Chondrocyte (in vitro differentiated cells): ENCODE measurements around the gene MEPE. TPM values are rescaled to one million over a fixed set of nuclear protein-coding genes. Genes with fewer than 3 reads are reported as not detected.

Source experiments
- DNase-seq: peaks from one replicate; pipeline ENCODE4 v3.0.0; 2021; ENCODE audit warnings: mixed read lengths, low spot score
- H3K27ac Mint-ChIP-seq: one replicate; pipeline ENCODE4 v1.8.0; 2021; ENCODE audit warnings: mild to moderate bottlenecking, moderate library complexity, mixed read lengths; ENCODE audit not compliant: unreplicated experiment
- H3K27me3 Mint-ChIP-seq: 2 replicates; pipeline ENCODE4 v1.8.0; 2021; ENCODE audit warnings: low read depth, mixed read lengths
- H3K36me3 Mint-ChIP-seq: 2 replicates; pipeline ENCODE4 v1.8.0; 2021; ENCODE audit warnings: low read depth, mixed read lengths
- H3K4me1 Mint-ChIP-seq: 2 replicates; pipeline ENCODE4 v1.8.0; 2021; ENCODE audit warnings: low read depth, mild to moderate bottlenecking, mixed read lengths
- H3K4me3 Mint-ChIP-seq: one replicate; pipeline ENCODE4 v1.8.0; 2021; ENCODE audit warnings: mild to moderate bottlenecking, moderate library complexity, mixed read lengths; ENCODE audit not compliant: unreplicated experiment
- H3K9me3 Mint-ChIP-seq: 2 replicates; pipeline ENCODE4 v1.8.0; 2021; ENCODE audit warnings: low read depth, mixed read lengths
- total RNA-seq: library from RNA; stranded (reverse); gene quantifications from 3 replicates; pipeline ENCODE4 v1.2.1, GENCODE V29; 2021
- TF ChIP-seq, protein P1 (sequence below): fragments of 200-600 bp; sonication (generic); IDR thresholded peaks from 2 replicates; pipeline ENCODE4 v1.5.0; 2021; ENCODE audit warnings: antibody characterized with exemption, mild to moderate bottlenecking, moderate library complexity

The MEPE gene
- total RNA-seq, 1 donor from 2014 or later: not detected

DNA sequence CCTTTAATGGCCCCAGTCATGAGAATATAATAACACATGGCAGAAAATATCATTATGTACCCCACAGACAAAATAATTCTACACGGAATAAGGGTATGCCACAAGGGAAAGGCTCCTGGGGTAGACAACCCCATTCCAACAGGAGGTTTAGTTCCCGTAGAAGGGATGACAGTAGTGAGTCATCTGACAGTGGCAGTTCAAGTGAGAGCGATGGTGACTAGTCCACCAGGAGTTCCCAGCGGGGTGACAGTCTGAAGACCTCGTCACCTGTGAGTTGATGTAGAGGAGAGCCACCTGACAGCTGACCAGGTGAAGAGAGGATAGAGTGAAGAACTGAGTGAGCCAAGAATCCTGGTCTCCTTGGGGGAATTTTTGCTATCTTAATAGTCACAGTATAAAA is 13.5 kb downstream of the MEPE start:
- no peaks in the 10 kb centered on the region for H3K36me3 Mint-ChIP-seq
- peaks cover 25% of the 10 kb centered on the region for H3K4me1 Mint-ChIP-seq
- DNase-seq: no peak
- H3K27me3 Mint-ChIP-seq: peaks cover 1% of the 10 kb centered on the region
- no peak overlapping the region for H3K27ac Mint-ChIP-seq
- H3K4me3 Mint-ChIP-seq: no peak overlapping the region
- no peaks in the 10 kb centered on the region for H3K9me3 Mint-ChIP-seq
- TF ChIP-seq, protein P1, sequence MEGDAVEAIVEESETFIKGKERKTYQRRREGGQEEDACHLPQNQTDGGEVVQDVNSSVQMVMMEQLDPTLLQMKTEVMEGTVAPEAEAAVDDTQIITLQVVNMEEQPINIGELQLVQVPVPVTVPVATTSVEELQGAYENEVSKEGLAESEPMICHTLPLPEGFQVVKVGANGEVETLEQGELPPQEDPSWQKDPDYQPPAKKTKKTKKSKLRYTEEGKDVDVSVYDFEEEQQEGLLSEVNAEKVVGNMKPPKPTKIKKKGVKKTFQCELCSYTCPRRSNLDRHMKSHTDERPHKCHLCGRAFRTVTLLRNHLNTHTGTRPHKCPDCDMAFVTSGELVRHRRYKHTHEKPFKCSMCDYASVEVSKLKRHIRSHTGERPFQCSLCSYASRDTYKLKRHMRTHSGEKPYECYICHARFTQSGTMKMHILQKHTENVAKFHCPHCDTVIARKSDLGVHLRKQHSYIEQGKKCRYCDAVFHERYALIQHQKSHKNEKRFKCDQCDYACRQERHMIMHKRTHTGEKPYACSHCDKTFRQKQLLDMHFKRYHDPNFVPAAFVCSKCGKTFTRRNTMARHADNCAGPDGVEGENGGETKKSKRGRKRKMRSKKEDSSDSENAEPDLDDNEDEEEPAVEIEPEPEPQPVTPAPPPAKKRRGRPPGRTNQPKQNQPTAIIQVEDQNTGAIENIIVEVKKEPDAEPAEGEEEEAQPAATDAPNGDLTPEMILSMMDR: no peak

DNA sequence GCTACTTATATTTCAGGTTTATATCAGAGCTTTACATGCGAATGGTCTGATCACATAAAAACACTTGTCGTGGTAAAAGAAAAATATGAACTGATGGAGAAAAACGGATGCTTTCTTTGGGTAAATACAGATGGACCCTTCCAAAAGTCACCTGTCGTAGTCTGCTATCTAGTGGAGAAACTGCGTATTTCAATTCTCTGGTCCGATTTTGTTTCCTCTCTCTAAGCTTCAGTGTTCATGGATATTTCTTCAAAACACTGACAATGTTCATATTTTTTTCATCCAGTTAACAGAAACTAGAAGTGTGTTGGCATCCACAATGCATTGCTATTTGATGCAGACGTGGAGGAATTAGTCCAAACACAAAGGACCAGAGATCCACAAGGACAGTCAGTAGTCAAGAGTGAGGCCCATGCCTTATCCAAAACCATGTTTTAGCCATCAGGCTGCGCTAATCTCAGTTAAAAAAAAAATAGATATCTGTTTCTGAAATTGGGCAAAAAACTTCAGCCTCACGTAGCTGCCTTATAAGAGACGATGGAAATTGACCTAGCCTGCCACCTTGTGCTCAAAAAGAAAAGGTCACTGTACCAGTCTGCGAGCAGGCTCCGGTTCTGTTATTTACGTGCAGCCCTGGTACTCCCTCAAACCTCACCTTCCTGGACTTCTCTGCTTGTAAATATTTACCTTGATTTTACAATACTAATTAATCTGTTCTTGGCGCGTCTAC is 16.0 kb downstream of the MEPE start:
- Mint-ChIP-seq H3K4me1 (peaks cover 17% of the 10 kb centered on the region), H3K4me3 (peak overlapping the region; percentile 58), H3K9me3 (no peaks in the 10 kb centered on the region), H3K36me3 (no peaks in the 10 kb centered on the region), H3K27me3 (peaks cover 1% of the 10 kb centered on the region), H3K27ac (no peak overlapping the region)
- TF ChIP-seq, protein P1: peak; percentile 88
- DNase-seq: no peak

DNA sequence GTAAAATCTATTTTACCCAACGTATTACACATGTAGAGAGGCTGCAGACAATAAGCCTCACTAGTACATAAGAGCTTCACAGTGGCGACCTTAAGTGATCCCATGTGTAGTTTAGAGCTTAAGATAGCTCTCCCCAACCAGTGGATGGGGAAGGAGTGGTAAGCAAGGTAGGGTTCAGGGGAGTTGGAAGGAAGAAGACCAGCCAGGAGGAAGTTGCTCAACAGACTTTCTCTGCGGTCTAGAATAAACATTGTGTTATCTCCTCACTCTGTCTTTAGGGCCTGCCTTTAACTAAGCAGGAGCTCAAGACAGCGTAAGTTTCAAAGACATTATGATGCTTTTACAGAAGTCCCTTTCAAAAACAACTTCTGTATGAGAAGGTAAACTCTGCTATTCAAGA is 16.8 kb downstream of the MEPE start:
- DNase-seq: no peak
- TF ChIP-seq, protein P1: no peak
- Mint-ChIP-seq H3K27me3 (peaks cover 1% of the 10 kb centered on the region), H3K4me1 (peaks cover 9% of the 10 kb centered on the region), H3K9me3 (no peaks in the 10 kb centered on the region), H3K36me3 (no peaks in the 10 kb centered on the region), H3K4me3 (no peak overlapping the region), H3K27ac (no peak overlapping the region)

DNA sequence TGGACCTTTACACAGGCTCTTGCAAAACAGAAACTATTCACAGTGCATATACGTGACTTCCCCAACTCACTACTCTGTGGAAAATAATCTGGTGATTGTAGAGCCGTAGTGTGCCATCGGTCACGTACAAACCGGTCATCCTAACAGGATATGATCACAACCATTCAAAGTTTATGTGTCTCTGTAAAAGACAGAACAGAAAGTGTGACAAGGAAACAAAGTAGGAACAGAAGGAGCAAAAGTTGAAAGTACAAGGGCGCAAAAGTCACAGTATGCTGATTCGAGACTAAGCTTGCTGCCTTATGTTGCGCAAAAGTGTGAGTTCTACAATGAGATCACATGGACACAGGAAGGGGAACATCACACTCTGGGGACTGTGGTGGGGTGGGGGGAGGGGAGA is 18.6 kb downstream of the MEPE start:
- H3K27me3 Mint-ChIP-seq: peaks cover under 1% of the 10 kb centered on the region
- H3K27ac Mint-ChIP-seq: no peak overlapping the region
- DNase-seq: no peak
- no peaks in the 10 kb centered on the region for H3K36me3 Mint-ChIP-seq
- TF ChIP-seq, protein P1: no peak
- H3K4me3 Mint-ChIP-seq: no peak overlapping the region
- no peaks in the 10 kb centered on the region for H3K9me3 Mint-ChIP-seq
- peaks cover 8% of the 10 kb centered on the region for H3K4me1 Mint-ChIP-seq

DNA sequence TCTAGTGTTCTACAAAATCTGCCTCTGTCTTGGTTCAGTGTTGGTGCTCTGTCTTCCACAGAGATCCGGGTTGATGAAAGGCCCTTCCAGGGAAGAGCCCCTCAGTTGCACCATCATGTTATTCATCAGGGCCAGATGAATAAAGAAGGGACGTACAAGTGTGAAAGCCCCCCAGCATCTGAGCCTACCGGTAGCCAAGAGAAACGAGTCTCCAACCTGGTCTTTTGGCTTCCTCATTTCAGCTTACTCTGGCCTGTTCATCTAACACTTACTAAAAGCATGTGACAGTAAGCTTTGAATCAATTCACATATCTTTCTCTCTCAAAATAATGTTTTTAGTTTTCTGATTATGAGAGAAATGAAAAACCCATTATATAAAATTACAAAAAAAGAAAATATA is 19.2 kb downstream of the MEPE start:
- Mint-ChIP-seq H3K27ac (no peak overlapping the region), H3K4me3 (no peak overlapping the region), H3K36me3 (no peaks in the 10 kb centered on the region), H3K27me3 (no peaks in the 10 kb centered on the region), H3K9me3 (no peaks in the 10 kb centered on the region), H3K4me1 (peaks cover 8% of the 10 kb centered on the region)
- TF ChIP-seq, protein P1: no peak
- DNase-seq: no peak
